IPS-15b (cell line): Measurements from ENCODE around the gene STK17A.
"Not testable (repeated sequence)": the region's sequence is repeated elsewhere in the genome, so short reads cannot be mapped to it uniquely, and the experiment has no call there.

Experiments
- H3K27me3 ChIP-seq: one replicate; pipeline ENCODE4 v1.6.1; 2013; ENCODE audit warnings: low read length; ENCODE audit not compliant: control insufficient read depth, insufficient read depth
- H3K36me3 ChIP-seq: one replicate; pipeline ENCODE4 v1.6.1; 2013; ENCODE audit warnings: low read length; ENCODE audit not compliant: control insufficient read depth, insufficient read depth
- H3K4me1 ChIP-seq: one replicate; pipeline ENCODE4 v1.6.1; 2013; ENCODE audit warnings: mild to moderate bottlenecking, low read length; ENCODE audit not compliant: control insufficient read depth, insufficient read depth
- H3K4me3 ChIP-seq: one replicate; pipeline ENCODE4 v1.5.1; 2013; ENCODE audit warnings: low read depth, low read length
- H3K9ac ChIP-seq: one replicate; pipeline ENCODE4 v1.6.1; 2013; ENCODE audit warnings: low read depth, mild to moderate bottlenecking, low read length
- H3K9me3 ChIP-seq: one replicate; pipeline ENCODE4 v1.6.1; 2013; ENCODE audit warnings: mild to moderate bottlenecking, low read length; ENCODE audit not compliant: control insufficient read depth, insufficient read depth

The STK17A gene

GRCh38 chr7:43626695-43627094, 43.8 kb downstream of the STK17A start:
- Histone ChIP-seq H3K9ac (no peak overlapping the region), H3K36me3 (peaks cover 2% of the 10 kb centered on the region), H3K4me3 (no peak overlapping the region), H3K4me1 (no peaks in the 10 kb centered on the region), H3K9me3 (no peaks in the 10 kb centered on the region), H3K27me3 (no peaks in the 10 kb centered on the region)

- H3K4me1 ChIP-seq, H3K4me3 ChIP-seq, H3K9ac ChIP-seq, H3K27me3 ChIP-seq, H3K9me3 ChIP-seq, H3K36me3 ChIP-seq: not testable (repeated sequence)
Observed at GRCh38 chr7:43627798-43628197, 44.9 kb downstream of the STK17A start.

- Histone ChIP-seq H3K9me3 (no peaks in the 10 kb centered on the region), H3K36me3 (peaks cover 9% of the 10 kb centered on the region), H3K4me3 (no peak overlapping the region), H3K27me3 (no peaks in the 10 kb centered on the region), H3K4me1 (no peaks in the 10 kb centered on the region), H3K9ac (no peak overlapping the region)
Observed at GRCh38 chr7:43628431-43628830, 45.5 kb downstream of the STK17A start.

- no peaks in the 10 kb centered on the region for H3K9me3 ChIP-seq
- H3K27me3 ChIP-seq = no peaks in the 10 kb centered on the region
- H3K4me1 ChIP-seq = no peaks in the 10 kb centered on the region
- no peak overlapping the region for H3K4me3 ChIP-seq
- peaks cover 9% of the 10 kb centered on the region for H3K36me3 ChIP-seq
- no peak overlapping the region for H3K9ac ChIP-seq
Observed at GRCh38 chr7:43629857-43630256, 46.9 kb downstream of the STK17A start.

- Histone ChIP-seq H3K36me3 (peaks cover 13% of the 10 kb centered on the region), H3K4me3 (no peak overlapping the region), H3K4me1 (no peaks in the 10 kb centered on the region), H3K9me3 (no peaks in the 10 kb centered on the region), H3K9ac (no peak overlapping the region), H3K27me3 (no peaks in the 10 kb centered on the region)
Observed at GRCh38 chr7:43630482-43630881, 47.6 kb downstream of the STK17A start.

GRCh38 chr7:43631559-43631958, 48.7 kb downstream of the STK17A start:
- H3K4me1 ChIP-seq = no peaks in the 10 kb centered on the region
- peaks cover 15% of the 10 kb centered on the region for H3K36me3 ChIP-seq
- no peaks in the 10 kb centered on the region for H3K27me3 ChIP-seq
- H3K4me3 ChIP-seq = no peak overlapping the region
- H3K9ac ChIP-seq = no peak overlapping the region
- H3K9me3 ChIP-seq = no peaks in the 10 kb centered on the region

- Histone ChIP-seq H3K27me3 (no peaks in the 10 kb centered on the region), H3K9ac (no peak overlapping the region), H3K4me3 (no peak overlapping the region), H3K36me3 (peaks cover 19% of the 10 kb centered on the region), H3K9me3 (no peaks in the 10 kb centered on the region), H3K4me1 (no peaks in the 10 kb centered on the region)
Observed at GRCh38 chr7:43632746-43633145, 49.8 kb downstream of the STK17A start.

- Histone ChIP-seq H3K27me3 (no peaks in the 10 kb centered on the region), H3K36me3 (peaks cover 18% of the 10 kb centered on the region), H3K9ac (no peak overlapping the region), H3K4me3 (no peak overlapping the region), H3K4me1 (no peaks in the 10 kb centered on the region), H3K9me3 (no peaks in the 10 kb centered on the region)
Observed at GRCh38 chr7:43634384-43634783, 51.5 kb downstream of the STK17A start.

GRCh38 chr7:43636093-43636492, 53.2 kb downstream of the STK17A start:
- Histone ChIP-seq H3K9ac (no peak overlapping the region), H3K9me3 (no peaks in the 10 kb centered on the region), H3K36me3 (peaks cover 22% of the 10 kb centered on the region), H3K4me3 (no peak overlapping the region), H3K4me1 (no peaks in the 10 kb centered on the region), H3K27me3 (no peaks in the 10 kb centered on the region)

- Histone ChIP-seq H3K36me3 (peaks cover 22% of the 10 kb centered on the region), H3K4me1 (no peaks in the 10 kb centered on the region), H3K4me3 (no peak overlapping the region), H3K27me3 (no peaks in the 10 kb centered on the region), H3K9me3 (no peaks in the 10 kb centered on the region), H3K9ac (no peak overlapping the region)
Observed at GRCh38 chr7:43637114-43637806, 54.4 kb downstream of the STK17A start.

GRCh38 chr7:43639858-43640491, 57.1 kb downstream of the STK17A start:
- Histone ChIP-seq H3K9me3 (no peaks in the 10 kb centered on the region), H3K27me3 (no peaks in the 10 kb centered on the region), H3K4me1 (no peaks in the 10 kb centered on the region), H3K4me3 (no peak overlapping the region), H3K36me3 (peaks cover 18% of the 10 kb centered on the region), H3K9ac (no peak overlapping the region)

- Histone ChIP-seq H3K36me3 (peaks cover 18% of the 10 kb centered on the region), H3K27me3 (no peaks in the 10 kb centered on the region), H3K4me3 (no peak overlapping the region), H3K9ac (no peak overlapping the region), H3K4me1 (no peaks in the 10 kb centered on the region), H3K9me3 (no peaks in the 10 kb centered on the region)
Observed at GRCh38 chr7:43640679-43641078, 57.8 kb downstream of the STK17A start.
